GM18526 (cell line): Measurements from ENCODE around the gene CLCNKB.

Experiments
- POLR2A ChIP-seq: IDR thresholded peaks from 3 replicates; pipeline ENCODE4 v1.6.1; 2011; ENCODE audit not compliant: insufficient read length; ENCODE audit errors: extremely low read depth

The CLCNKB gene

GRCh38 chr1:16043521-16043920 is at the start of gene CLCNKB:
Gene CLCNKB, plus strand, starts transcription at chr1:16043782. Its CDS starts 711 bp downstream, at chr1:16044493.
- TF ChIP-seq POLR2A = no peak

- no peak for TF ChIP-seq POLR2A
Measured at GRCh38 chr1:15994081-15994480, 49.5 kb upstream of the CLCNKB start.

- TF ChIP-seq POLR2A = no peak
Measured at GRCh38 chr1:15994590-15995351, 48.8 kb upstream of the CLCNKB start.

GRCh38 chr1:15997076-15997585 is 46.5 kb upstream of the CLCNKB start:
- no peak for TF ChIP-seq POLR2A

- no peak for TF ChIP-seq POLR2A
Measured at GRCh38 chr1:15997637-15998280, 45.8 kb upstream of the CLCNKB start.

GRCh38 chr1:15998929-15999328 is 44.7 kb upstream of the CLCNKB start:
- no peak for TF ChIP-seq POLR2A

- no peak for TF ChIP-seq POLR2A
Measured at GRCh38 chr1:16005597-16005996, 38.0 kb upstream of the CLCNKB start.

GRCh38 chr1:16006010-16006409 is 37.6 kb upstream of the CLCNKB start:
- no peak for TF ChIP-seq POLR2A

- TF ChIP-seq POLR2A = no peak
Measured at GRCh38 chr1:16006552-16007485, 36.8 kb upstream of the CLCNKB start.

- no peak for TF ChIP-seq POLR2A
Measured at GRCh38 chr1:16007671-16008341, 35.8 kb upstream of the CLCNKB start.

- no peak for TF ChIP-seq POLR2A
Measured at GRCh38 chr1:16009030-16009460, 34.5 kb upstream of the CLCNKB start.

GRCh38 chr1:16009678-16010077 is 33.9 kb upstream of the CLCNKB start:
- no peak for TF ChIP-seq POLR2A

- no peak for TF ChIP-seq POLR2A
Measured at GRCh38 chr1:16010837-16011236, 32.7 kb upstream of the CLCNKB start.

GRCh38 chr1:16011936-16012589 is 31.5 kb upstream of the CLCNKB start:
- TF ChIP-seq POLR2A = no peak
